ENCODE measurements around the gene AMN. TPM values are rescaled to one million over a fixed set of nuclear protein-coding genes. Genes with fewer than 3 reads are reported as not detected.

Gene AMN
- total and polyA plus RNA-seq, 9 donors: 0.10 to 4.6 (median 0.59) TPM; not detected in 1

GRCh38 chr14:102939329-102939728, 16.9 kb downstream of the AMN start:
- Histone ChIP-seq H3K4me1 (ENCODE audit: insufficient read depth) (no peaks in the 10 kb centered on the region), H3K9me3 (no peaks in the 10 kb centered on the region), H3K27me3 (no peaks in the 10 kb centered on the region), H3K27ac (no peak overlapping the region), H3K36me3 (no peaks in the 10 kb centered on the region), H3K4me3 (no peak overlapping the region)
- no peak for DNase-seq
- intact Hi-C loops (cut with DNase I): no loop called here
- TF ChIP-seq POLR2A (IDR thresholded peaks at IDR 0.05): no peak
- no peak for TF ChIP-seq EP300 (IDR thresholded peaks at IDR 0.05)
- TF ChIP-seq CTCF (IDR thresholded peaks at IDR 0.05): no peak
- 92 to 96% (median 94%) methylated on average over 18 of the region's 18 CpGs for WGBS, 3 donors

GRCh38 chr14:102939820-102940561, 17.5 kb downstream of the AMN start:
- DNase-seq: no peak
- intact Hi-C loops (cut with DNase I): no loop called here
- no peak overlapping the region for H3K4me3 ChIP-seq
- no peaks in the 10 kb centered on the region for H3K27me3 ChIP-seq
- H3K27ac ChIP-seq: no peak overlapping the region
- WGBS, 3 donors: 89 to 92% (median 90%) methylated on average over 43 of the region's 43 CpGs
- no peaks in the 10 kb centered on the region for H3K9me3 ChIP-seq
- no peaks in the 10 kb centered on the region for H3K36me3 ChIP-seq
- no peak for TF ChIP-seq CTCF (IDR thresholded peaks at IDR 0.05)
- no peak for TF ChIP-seq POLR2A (IDR thresholded peaks at IDR 0.05)
- TF ChIP-seq EP300 (IDR thresholded peaks at IDR 0.05): no peak
- no peaks in the 10 kb centered on the region for H3K4me1 ChIP-seq (ENCODE audit: insufficient read depth)

GRCh38 chr14:102940729-102941362, 18.4 kb downstream of the AMN start:
- WGBS, 3 donors: 60 to 68% (median 63%) methylated on average over 19 of the region's 19 CpGs

GRCh38 chr14:102941419-102942011, 19.1 kb downstream of the AMN start:
- no peak for TF ChIP-seq POLR2A (IDR thresholded peaks at IDR 0.05)
- no peak for TF ChIP-seq CTCF (IDR thresholded peaks at IDR 0.05)
- TF ChIP-seq EP300 (IDR thresholded peaks at IDR 0.05): no peak
- Histone ChIP-seq H3K9me3 (no peaks in the 10 kb centered on the region), H3K27me3 (no peaks in the 10 kb centered on the region), H3K27ac (no peak overlapping the region), H3K4me1 (ENCODE audit: insufficient read depth) (no peaks in the 10 kb centered on the region), H3K4me3 (no peak overlapping the region), H3K36me3 (no peaks in the 10 kb centered on the region)
- 64 to 71% (median 67%) methylated on average over 10 of the region's 10 CpGs for WGBS, 3 donors
- DNase-seq: no peak
- intact Hi-C loops (cut with DNase I): no loop called here

More at GRCh38 chr14:102940729-102941362, 18.4 kb downstream of the AMN start:
- Histone ChIP-seq H3K36me3 (no peaks in the 10 kb centered on the region), H3K4me1 (ENCODE audit: insufficient read depth) (no peaks in the 10 kb centered on the region), H3K27me3 (no peaks in the 10 kb centered on the region), H3K27ac (no peak overlapping the region), H3K9me3 (no peaks in the 10 kb centered on the region), H3K4me3 (no peak overlapping the region)
- intact Hi-C loops (cut with DNase I): no loop called here
- no peak for DNase-seq
- no peak for TF ChIP-seq CTCF (IDR thresholded peaks at IDR 0.05)
- TF ChIP-seq EP300 (IDR thresholded peaks at IDR 0.05): no peak
- no peak for TF ChIP-seq POLR2A (IDR thresholded peaks at IDR 0.05)

Measured in ovary (tissue), 9 donors.